GM12874 (cell line): ENCODE measurements around the gene S100A3.

Source experiments
- CTCF ChIP-seq: IDR thresholded peaks from 2 replicates; pipeline ENCODE4 v1.5.1; 2011; ENCODE audit warnings: low read depth, mild to moderate bottlenecking, control low read depth, low read length, moderate library complexity; ENCODE audit not compliant: insufficient read depth

The S100A3 gene

GRCh38 chr1:153571706-153572105 is 22.6 kb upstream of the S100A3 start:
- no peak for TF ChIP-seq CTCF

- no peak for TF ChIP-seq CTCF
Observed at GRCh38 chr1:153570874-153571273, 21.8 kb upstream of the S100A3 start.

GRCh38 chr1:153569465-153569864 is 20.4 kb upstream of the S100A3 start:
- no peak for TF ChIP-seq CTCF

- TF ChIP-seq CTCF, result peak; percentile 97
Observed at GRCh38 chr1:153568367-153569099, 19.5 kb upstream of the S100A3 start.

- no peak for TF ChIP-seq CTCF
Observed at GRCh38 chr1:153567621-153568366, 18.7 kb upstream of the S100A3 start.

GRCh38 chr1:153566414-153567371 is 17.6 kb upstream of the S100A3 start:
- no peak for TF ChIP-seq CTCF
